HUDEP-2 (cell line): ENCODE measurements around the gene IFNK.

Experiments
- DNase-seq, 76 experiments: peaks; one replicate each; lab custom pipeline; 2025; ENCODE audit not compliant: unreplicated experiment in 76 of 76; lab: John Stamatoyannopoulos, UW

Gene IFNK

DNA sequence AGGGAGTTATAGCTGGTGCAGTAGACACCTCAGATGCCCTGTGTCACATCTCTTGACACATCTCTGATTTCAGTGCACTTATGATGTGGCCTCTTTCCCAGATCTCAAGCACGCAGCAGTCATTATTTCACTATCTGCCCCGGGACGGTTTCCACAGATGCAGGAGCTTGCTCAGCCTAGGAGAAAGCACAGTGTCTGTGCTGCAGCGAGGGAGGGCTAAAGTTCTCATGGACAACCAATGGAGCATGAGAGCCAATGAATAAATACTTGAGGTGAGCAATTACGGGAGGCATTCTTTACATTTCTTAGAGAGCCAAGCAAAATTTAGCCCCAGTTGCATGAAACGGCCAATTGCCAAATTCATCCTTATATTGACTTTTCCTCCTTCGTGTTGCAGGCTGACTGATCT is 12.9 kb downstream of the IFNK start:
- no peak for DNase-seq

DNA sequence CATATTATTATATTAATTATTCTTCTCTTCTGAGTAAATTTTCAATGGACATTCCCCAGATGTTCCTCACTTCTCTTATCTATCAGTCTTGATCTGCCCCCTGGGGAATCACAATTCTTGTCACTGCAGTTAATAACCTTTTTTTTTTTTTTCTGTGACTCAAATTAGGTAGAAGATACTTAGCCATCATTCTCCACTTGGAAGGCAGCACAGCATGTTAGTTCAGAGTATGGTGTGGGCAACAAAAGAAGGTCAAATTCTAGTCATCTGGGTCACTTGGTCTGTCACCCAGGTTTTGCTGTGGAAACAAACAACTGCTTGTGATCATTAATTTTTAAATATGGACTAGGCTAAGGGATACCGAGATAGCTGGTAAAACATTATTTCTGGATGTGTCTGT is 13.7 kb downstream of the IFNK start:
- no peak for DNase-seq

DNA sequence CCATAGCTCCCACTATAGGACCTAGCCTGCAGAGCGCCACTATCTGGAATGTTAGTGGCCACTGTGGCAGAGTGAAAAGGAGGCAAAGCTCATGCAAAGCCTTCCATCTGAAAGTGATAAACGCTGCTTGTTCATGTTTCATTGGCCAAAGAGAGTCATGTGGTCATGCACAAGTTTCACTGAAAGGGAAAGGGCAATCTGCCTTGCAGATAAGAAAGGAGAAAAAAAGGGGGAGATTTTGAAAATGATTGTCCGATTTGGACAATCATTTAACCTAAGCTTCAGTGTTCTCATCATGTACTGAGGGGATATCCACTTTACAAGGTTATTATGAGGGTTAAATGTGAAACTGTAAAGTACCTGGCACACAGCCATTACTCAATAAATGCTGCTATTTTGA is 14.6 kb downstream of the IFNK start:
- DNase-seq: no peak

DNA sequence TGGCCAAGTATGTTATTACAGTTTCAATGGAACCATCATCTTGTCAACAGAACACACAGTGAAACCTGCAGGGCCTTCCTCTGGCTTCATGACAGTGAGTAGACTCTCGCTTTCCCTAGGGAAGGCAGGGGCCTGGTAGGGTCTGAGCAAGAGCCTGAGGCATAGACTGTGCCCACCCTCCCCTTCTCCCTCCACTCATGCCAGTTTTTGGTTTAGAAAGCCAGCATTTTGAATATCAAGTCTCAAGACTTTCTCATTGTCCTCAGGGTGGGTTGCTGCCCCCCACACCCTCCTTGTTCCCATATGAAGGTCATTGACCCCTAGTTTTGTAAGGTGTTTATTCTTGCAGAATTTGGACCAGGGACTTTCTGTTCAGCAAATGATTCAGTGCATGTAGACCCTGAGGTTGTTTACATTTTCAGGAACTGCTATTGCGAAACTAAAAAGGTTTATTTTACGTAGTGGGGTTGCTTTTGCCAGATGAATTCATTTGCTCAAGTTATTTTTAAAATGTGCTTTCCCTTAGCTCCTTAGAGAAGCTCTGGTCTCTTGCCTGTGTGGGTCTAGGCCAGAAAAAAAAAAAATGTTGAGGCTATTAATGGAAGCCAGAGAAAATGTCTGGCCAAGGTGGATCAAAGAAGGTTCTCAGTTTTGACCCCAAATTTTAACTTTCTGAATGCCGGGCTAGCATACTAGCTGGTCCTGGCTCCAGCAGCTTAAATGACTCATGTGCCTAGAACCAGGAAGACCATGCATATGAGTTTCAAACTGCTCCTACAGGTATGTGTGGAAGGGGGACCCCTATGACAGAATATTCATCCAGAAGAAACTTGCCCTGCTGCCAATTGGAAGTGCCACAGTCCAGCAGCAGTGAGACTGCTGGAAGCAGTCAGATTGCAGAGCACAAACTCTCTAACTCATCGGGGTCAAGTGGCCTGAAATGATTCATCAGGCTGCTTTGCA is 15.7 kb downstream of the IFNK start:
- DNase-seq: no peak

DNA sequence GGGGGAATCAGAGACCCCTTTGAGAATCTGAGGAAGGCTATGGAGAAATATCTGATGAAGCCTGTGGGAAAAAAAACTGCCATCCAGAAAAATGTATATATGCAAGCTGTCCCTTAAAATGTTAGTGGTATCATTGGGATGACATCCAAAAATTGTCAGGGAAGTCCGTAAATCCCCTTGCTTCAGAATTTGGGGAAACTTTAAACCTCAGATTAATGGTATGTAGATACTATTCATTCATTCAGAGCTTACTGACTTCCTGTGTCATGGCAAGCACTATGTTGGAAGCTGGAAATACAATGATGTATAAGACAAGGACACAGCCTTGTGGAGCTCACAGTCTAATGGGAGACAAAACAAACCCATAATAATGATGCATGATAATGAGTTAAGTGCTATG is 16.4 kb downstream of the IFNK start:
- DNase-seq: no peak

DNA sequence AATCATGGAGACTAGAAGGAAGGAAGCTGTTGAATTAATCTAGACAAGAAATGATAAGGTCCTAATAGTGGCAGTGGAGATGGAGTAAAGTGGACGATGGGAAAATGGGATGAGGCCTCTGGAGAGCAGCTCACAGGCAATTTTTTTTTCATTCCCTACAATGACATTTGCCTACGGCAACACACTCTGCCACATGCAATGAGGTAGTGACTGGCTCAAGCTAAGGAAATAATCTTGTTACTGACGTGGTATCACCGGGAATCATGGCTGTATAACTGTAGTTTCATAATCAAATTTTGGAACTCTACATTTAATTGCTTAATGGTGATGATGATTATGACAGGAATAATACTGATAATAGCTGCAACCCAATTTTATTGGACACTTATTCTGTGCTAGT is 17.6 kb downstream of the IFNK start:
- no peak for DNase-seq

DNA sequence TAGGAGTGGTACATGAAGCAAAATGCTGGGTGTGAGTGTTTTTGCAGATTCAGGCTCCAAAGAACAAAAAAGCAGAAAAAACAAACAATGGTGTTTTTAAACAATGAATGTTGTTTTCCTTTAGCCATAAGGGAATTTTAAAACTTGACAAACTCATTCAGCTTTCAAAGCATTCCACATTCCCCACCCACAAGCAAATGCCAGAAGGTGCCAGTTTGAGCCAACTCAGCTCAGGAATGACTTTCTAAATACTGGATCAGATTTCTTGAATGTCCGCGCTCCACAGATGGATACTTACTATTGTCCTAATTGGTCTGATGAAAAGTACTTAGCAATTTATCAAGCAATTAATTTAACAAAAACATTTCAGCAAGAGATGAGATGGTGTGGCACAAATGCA is 18.4 kb downstream of the IFNK start:
- no peak for DNase-seq

DNA sequence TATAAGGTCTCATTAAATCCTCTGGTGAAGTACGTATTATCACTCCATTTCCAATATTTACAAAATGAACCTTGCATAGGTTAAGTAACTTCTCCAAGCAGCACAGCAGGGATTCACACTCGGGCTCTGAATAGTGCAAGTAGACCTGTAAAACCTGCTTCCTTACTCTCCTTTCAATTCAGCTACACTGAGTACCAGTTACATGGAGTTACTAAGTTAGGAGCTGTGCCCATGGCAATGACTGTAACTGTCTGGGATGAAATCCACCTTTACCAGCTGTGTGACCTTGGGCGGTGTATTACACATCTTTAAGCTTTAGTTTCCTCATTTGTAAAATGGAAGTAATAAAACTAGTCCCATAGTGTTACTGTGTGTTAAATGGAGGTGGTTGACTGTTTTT is 21.4 kb downstream of the IFNK start:
- no peak for DNase-seq

DNA sequence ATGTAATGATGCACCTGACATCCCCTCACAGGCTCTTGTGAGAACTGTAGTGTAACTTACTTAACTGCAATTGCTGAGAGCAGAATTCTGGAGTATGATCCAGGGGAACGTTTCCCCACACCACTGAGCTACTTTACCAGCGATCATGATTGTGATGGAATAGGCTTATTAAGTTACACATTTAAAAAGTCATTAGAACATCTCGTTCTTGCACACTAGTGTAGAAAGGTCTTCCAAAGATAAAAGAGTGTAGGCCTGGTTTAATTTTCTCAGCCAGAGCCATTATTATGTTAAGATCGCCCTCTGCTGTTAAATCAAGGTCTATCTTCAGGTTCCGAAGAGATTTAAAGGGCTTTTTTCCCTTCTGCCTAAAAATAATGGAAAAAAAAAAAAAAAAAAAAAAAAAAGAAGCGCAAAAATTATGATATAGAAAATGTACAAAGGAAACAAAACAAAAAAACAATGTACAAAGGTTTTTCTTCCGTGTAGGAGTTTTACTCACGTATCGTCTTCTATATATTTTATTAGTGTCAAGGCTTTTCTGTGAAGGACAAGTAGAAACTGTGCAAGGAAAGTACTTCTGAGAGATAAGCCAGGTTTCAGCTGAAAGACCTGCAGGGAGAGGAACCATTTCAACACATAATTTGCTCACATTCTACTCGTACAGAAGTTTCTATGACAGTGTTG is 24.1 kb downstream of the IFNK start:
- peak in 25 of 76 experiments; percentile 2 to 53 (median 24) for DNase-seq

DNA sequence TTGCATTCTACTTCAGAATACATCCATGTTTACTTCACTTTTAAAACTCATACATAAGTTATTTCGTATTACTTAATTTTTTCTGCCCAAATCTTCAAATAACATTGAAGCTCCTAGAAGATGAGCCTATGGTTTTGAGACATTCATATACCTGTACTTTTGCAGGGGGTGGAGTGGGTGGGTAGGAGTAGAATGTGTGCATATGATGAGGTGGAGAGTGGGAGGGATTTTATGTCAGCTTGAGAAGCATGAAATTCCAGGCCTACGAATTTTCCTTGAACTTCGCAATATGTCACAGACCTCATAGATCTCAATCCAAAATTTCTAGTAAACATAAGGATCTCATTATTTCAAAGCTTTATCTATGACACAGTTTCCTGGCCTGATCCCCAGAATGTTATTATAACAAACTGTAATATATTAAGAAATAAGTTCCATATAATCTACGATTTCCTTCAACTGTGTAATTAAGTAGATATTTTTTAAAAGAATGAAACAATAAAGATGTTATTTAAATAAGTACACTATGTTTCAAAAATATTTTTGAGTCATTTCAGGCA is 25.2 kb downstream of the IFNK start:
- no peak for DNase-seq

DNA sequence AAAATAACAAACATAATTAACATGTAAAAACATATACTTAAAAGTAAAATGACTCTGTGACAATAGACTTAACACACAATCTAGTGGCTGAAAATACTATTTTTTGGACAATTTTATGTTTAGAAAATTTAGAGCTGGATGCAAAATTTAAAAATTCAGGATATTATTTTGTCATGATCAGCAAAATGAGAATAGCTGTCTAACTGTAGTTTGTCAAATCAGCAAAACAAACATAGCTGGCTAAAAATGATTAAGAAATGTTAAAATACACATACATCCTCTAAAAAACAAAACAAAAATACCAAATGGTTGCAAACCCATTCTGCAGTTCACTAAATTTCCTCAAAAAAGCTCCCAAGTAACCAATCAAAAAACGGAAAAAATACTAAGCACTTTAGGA is 30.6 kb downstream of the IFNK start:
- no peak for DNase-seq

DNA sequence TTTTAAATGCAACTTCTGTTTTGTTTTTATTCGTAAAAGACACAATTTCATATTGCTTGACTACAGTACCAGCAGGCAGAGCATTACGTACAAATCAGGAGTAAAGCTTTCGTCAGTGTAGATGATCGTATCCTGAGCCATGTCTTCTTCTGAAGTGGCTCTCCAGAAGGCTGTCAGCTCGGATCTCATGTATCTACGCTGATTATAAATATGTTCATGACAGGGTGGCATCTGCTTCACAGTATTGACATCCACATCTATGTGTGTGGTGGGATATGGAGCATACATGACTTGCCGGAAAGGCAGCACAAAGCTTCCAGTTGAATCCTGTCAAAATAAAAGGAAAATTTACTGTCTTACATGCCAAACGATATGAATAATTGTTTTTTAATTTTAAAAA is 32.4 kb downstream of the IFNK start:
- no peak for DNase-seq

DNA sequence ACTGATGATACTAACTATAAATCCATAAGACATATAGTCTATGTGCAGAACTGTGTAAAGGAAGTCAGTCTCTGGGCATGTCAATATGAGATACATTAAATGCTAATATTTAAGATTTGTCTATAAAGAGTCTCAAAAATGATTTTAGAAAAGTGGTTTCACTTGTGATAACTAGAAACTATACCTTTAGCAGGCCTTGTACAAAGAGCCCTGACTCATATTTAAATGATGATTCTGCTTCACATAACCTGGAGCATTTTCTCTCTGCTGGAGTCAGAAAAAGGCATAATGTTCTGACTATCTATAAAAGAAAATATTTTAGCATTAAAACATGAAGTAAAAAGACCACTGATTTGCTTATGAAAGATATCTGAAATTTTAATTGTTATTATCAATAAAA is 34.2 kb downstream of the IFNK start:
- no peak for DNase-seq

DNA sequence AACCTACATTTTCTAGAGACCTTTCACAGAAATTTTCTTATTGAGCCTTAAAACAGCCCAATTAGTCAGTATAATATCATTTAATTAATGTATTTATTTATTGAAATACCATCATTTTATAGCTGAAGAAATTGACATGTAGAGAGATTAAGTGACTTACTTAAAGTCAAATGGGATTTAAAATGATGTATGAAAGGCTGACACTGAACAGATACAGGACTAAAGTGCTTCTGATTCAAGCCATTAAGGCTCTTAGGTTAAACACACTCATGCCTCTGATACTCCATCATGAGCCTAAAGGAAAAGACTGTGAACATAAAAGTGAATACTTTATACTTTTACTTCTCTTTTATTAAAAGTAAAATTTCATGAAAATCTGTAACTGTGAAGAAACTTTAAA is 36.4 kb downstream of the IFNK start:
- DNase-seq: no peak

DNA sequence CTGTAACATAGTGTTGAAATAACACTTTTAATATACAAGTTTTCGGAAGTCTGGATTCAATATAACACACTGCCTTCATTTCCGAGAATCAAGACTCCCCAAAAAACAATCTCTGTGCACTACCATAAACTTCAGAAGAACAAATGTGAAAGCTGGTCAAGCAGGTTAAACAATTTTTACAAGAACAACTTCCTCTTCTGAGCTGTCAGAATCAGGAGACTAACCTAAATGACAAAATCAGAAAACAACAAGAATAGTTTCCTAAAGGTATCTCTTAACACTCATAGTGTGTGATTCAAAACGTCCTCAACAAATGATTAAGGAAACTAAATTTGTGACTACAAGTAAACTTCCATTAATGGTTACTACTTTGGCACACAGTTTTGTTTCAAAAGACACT is 37.6 kb downstream of the IFNK start:
- DNase-seq: no peak

DNA sequence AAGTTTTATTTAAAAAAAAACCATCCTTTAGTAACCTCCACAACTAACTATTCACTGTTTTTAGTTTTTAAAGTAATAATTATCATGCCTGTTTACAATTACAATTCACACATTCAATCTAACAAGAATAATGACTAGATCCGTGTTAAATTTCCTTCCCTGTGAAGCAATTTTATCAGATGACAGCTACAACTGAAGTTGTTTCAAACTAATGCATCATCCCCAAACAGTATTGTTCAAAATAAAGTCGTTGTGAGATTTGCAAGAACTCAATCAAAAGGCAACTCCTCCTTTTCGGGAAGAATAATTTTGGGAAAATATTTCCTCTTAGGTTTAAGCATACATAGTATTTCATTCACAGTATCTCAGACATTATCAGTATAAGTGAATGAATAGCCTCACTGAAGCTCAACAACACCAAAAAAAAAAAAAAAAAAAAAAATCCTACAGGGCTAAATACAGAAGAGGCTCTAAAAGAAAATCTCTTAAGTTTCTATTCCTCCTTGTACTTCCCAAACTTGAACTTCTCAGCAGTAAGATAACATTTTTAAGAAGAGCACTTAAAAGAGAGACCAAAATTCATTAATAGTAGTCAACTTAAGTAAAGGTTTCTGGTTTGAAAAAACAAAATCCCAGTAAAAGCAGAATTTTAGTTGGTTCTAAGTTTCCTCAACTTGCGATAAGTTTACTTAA is 39.8 kb downstream of the IFNK start:
- no peak for DNase-seq

DNA sequence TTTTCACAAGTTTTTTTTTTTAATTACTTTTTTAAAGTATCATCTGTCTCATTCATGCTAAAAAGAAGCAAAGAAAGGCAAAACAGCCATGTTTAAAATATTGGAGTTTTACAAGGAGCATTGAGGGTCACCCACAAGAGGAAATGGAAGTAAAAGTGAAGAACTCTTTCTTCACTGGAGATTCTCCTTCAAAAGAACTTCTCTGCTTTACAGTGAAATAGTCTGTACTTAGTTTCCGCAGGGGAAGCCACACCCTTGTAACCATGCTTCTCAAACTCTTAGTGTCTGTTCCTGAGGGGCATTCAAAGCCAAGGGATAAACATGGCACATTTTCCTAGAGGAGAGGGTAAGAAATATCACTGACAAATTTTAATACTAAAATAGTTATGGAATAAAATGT is 40.6 kb downstream of the IFNK start:
- no peak for DNase-seq

DNA sequence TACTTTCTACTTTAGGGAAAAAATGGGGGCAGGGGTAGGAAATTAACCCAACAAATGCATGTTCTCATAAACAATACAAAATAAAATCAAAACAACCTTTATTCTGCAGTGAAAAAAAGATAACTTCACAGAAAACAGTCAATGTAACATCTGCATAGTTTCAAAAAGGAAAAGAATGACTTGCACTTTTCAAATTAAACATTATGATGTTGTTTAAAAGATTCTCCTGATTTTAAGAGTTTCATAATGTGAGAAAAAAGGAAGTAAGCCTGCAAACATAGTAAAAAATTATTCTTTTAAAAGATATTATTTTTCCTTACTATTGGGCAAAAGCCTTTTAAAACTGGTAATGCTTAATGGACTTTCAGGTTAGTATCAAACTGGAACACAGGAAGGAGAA is 41.6 kb downstream of the IFNK start:
- DNase-seq: no peak

DNA sequence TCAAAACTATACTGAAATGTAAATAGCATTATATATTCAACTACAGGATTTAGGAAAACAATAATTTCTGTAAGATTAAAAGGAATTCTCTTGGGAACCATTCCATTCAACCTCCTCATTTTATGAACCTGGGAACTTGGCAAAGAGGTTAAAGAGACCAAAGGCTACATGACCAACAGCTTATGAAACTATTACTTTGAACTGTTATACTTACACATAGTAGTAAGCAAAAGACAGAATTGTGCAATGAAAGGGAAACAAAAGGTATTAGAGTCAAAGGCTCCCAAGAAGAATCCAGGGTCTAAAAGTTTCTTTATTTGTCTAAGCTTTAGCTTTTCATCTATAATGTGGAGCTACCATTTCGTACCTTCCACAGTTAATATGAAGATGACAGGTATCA is 42.0 kb downstream of the IFNK start:
- no peak for DNase-seq

DNA sequence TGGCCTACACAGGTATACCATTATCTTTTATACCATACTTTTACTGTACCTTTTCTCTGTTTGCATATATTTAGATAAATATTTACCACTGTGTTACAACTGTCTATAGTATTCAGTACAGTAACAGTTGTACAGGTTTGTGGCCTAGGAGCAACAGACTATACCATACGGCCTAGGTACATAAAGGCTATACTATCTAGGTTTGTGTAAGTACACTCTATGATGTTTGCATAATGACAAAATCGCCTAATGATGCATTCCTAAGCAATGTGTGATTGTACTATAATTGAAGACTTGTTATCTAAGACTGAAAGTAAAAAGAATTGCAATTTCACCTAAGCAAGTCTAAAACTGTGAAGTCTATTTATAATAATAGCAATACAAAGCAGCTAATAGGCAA is 45.3 kb downstream of the IFNK start:
- no peak for DNase-seq

DNA sequence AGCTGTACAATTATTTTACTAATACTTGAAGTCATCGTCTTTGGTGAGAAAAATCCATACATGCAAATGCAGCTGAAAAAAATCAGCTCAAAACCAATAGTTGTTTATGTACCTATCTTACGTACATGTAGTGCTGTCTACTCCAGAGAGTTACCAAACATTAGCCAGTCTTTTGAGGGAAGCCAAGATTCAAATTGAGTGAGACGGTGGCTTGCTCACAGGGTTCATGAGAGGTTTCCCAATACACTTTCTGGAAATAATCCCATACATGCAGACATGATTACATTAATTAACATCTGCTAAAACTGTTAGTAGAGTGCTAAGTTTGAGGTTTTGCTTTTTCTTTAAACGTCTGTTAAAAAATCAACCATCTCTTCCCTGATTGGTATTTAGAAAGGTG is 46.9 kb downstream of the IFNK start:
- no peak for DNase-seq
